Smooth muscle cell (in vitro differentiated cells): ENCODE results near the gene ZNF70. TPM values are rescaled to one million over a fixed set of nuclear protein-coding genes. Genes with fewer than 3 reads are reported as not detected.

Source experiments
- DNase-seq: peaks from one replicate; lab custom pipeline; 2025; ENCODE audit not compliant: unreplicated experiment; lab: John Stamatoyannopoulos, UW
- H2AFZ ChIP-seq: fragments of 200-600 bp; sonication (generic); 2 replicates; pipeline ENCODE4 v1.6.0; 2016; ENCODE audit warnings: antibody characterized with exemption, low read depth, mild to moderate bottlenecking
- H3F3A ChIP-seq: fragments of 200-600 bp; sonication (generic); 2 replicates; pipeline ENCODE4 v1.6.0; 2017; ENCODE audit warnings: antibody characterized with exemption, low read depth
- H3K27ac ChIP-seq: fragments of 200-600 bp; sonication (generic); 2 replicates; pipeline ENCODE4 v1.5.1; 2016; ENCODE audit warnings: low read depth, mild to moderate bottlenecking
- H3K27me3 ChIP-seq: fragments of 200-600 bp; sonication (generic); 2 replicates; pipeline ENCODE4 v1.6.1; 2016; ENCODE audit warnings: low read depth, mild to moderate bottlenecking
- H3K36me3 ChIP-seq: fragments of 200-600 bp; sonication (generic); 2 replicates; pipeline ENCODE4 v1.5.1; 2016; ENCODE audit warnings: low read depth
- H3K4me1 ChIP-seq: fragments of 200-600 bp; sonication (generic); 2 replicates; pipeline ENCODE4 v1.5.1; 2016; ENCODE audit warnings: low read depth
- H3K4me2 ChIP-seq: fragments of 200-600 bp; sonication (generic); 2 replicates; pipeline ENCODE4 v1.6.0; 2016; ENCODE audit warnings: mild to moderate bottlenecking
- H3K4me3 ChIP-seq: fragments of 200-600 bp; sonication (generic); 2 replicates; pipeline ENCODE4 v1.5.1; 2016; ENCODE audit warnings: mild to moderate bottlenecking
- H3K79me2 ChIP-seq: fragments of 200-600 bp; sonication (generic); 2 replicates; pipeline ENCODE4 v1.6.0; 2016; ENCODE audit warnings: low read depth, mild to moderate bottlenecking
- H3K9ac ChIP-seq: fragments of 200-600 bp; sonication (generic); 2 replicates; pipeline ENCODE4 v1.6.0; 2016; ENCODE audit warnings: low read depth
- H3K9me3 ChIP-seq: fragments of 200-600 bp; sonication (generic); replicated peaks from 2 replicates; pipeline ENCODE4 v1.5.1; 2016; ENCODE audit warnings: low read depth
- H4K20me1 ChIP-seq: fragments of 200-600 bp; sonication (generic); 2 replicates; pipeline ENCODE4 v1.6.0; 2016; ENCODE audit warnings: low read depth
- WGBS: methylation state at CpG from one replicate; pipeline ENCODE4 v1.1.7; 2016; ENCODE audit warnings: low lambda C conversion rate; 5-methylcytosine and 5-hydroxymethylcytosine counted together
- polyA plus RNA-seq: library from polyadenylated mRNA; unstranded; fragments of >200 nt; fragmentation: Nextera tagmentation; extraction: Ambion mirVana; gene quantifications from 2 replicates; pipeline ENCODE4 v1.2.1, GENCODE V29; 2016
- total RNA-seq: library from RNA; depleted of rRNA; stranded (reverse); fragments of >200 nt; gene quantifications from 2 replicates; pipeline ENCODE4 v1.2.3, GENCODE V29; 2014
- TF ChIP-seq, protein P1 (sequence below): fragments of 200-600 bp; sonication (generic); IDR thresholded peaks from 2 replicates; pipeline ENCODE4 v1.5.1; 2017; ENCODE audit warnings: borderline replicate concordance, mild to moderate bottlenecking, antibody characterized with exemption; ENCODE audit not compliant: insufficient read depth, poor library complexity, severe bottlenecking

ZNF70 gene
- total and polyA plus RNA-seq, 2 experiments from 2014 or later, result 2.4 to 6.9 TPM

- Histone ChIP-seq H2AFZ (peak overlapping the region; percentile 93), H3K4me3 (peak overlapping the region; percentile 97), H3K79me2 (peaks cover 40% of the 10 kb centered on the region), H3K36me3 (no peaks in the 10 kb centered on the region), H3K9ac (peak overlapping the region; percentile 100), H4K20me1 (peaks cover 40% of the 10 kb centered on the region), H3K4me1 (peaks cover 13% of the 10 kb centered on the region), H3K27ac (peak overlapping the region; percentile 98), H3K4me2 (peak overlapping the region; percentile 85), H3K27me3 (no peaks in the 10 kb centered on the region), H3K9me3 (no peaks in the 10 kb centered on the region), H3F3A (no peaks in the 10 kb centered on the region)
- TF ChIP-seq, protein P1, sequence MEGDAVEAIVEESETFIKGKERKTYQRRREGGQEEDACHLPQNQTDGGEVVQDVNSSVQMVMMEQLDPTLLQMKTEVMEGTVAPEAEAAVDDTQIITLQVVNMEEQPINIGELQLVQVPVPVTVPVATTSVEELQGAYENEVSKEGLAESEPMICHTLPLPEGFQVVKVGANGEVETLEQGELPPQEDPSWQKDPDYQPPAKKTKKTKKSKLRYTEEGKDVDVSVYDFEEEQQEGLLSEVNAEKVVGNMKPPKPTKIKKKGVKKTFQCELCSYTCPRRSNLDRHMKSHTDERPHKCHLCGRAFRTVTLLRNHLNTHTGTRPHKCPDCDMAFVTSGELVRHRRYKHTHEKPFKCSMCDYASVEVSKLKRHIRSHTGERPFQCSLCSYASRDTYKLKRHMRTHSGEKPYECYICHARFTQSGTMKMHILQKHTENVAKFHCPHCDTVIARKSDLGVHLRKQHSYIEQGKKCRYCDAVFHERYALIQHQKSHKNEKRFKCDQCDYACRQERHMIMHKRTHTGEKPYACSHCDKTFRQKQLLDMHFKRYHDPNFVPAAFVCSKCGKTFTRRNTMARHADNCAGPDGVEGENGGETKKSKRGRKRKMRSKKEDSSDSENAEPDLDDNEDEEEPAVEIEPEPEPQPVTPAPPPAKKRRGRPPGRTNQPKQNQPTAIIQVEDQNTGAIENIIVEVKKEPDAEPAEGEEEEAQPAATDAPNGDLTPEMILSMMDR, result no peak
- WGBS, result 78% methylated on average over 9 of the region's 9 CpGs
- no peak for DNase-seq
Observed at GRCh38 chr22:23786261-23786710, 35.4 kb upstream of the ZNF70 start.

DNA sequence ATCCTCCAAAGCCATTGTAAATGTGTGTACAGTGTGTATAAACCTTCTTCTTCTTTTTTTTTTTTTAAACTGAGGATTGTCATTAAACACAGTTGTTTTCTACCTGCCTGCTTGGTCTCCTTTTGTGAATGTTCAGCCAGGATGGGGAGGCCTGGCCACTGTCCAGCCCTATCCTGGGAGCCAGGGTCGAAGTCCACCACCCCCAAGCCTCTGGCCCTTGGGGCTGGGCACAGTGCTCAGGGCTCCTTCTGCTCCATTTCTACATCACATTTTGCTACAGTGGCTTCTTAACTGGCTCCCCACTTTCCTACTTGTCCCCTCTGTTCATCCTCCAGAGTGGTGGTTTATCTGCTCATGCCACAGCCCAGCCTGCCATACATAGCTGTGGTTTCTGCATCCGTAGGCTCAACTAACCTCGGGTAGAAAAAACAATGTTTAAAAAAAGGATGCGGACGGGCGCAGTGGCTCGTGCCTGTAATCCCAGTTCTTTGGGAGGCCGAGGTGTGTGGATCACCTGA lies 33.4 kb upstream of the ZNF70 start:
- no peak for DNase-seq

DNA sequence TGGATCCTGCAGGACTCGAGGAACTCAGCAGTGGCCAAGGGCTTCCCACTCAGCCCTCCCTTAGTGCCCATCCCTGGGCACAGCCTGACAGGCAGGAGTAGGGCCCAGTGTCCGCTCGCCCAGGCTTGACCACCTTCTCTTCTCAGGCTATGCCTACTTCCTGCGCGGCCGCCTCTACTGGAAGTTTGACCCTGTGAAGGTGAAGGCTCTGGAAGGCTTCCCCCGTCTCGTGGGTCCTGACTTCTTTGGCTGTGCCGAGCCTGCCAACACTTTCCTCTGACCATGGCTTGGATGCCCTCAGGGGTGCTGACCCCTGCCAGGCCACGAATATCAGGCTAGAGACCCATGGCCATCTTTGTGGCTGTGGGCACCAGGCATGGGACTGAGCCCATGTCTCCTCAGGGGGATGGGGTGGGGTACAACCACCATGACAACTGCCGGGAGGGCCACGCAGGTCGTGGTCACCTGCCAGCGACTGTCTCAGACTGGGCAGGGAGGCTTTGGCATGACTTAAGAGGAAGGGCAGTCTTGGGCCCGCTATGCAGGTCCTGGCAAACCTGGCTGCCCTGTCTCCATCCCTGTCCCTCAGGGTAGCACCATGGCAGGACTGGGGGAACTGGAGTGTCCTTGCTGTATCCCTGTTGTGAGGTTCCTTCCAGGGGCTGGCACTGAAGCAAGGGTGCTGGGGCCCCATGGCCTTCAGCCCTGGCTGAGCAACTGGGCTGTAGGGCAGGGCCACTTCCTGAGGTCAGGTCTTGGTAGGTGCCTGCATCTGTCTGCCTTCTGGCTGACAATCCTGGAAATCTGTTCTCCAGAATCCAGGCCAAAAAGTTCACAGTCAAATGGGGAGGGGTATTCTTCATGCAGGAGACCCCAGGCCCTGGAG lies 32.6 kb upstream of the ZNF70 start:
- Histone ChIP-seq H3K9ac (no peak overlapping the region), H3F3A (no peaks in the 10 kb centered on the region), H4K20me1 (peaks cover 13% of the 10 kb centered on the region), H3K79me2 (peaks cover 12% of the 10 kb centered on the region), H3K27me3 (no peaks in the 10 kb centered on the region), H3K36me3 (no peaks in the 10 kb centered on the region), H3K4me1 (peaks cover 13% of the 10 kb centered on the region), H3K27ac (no peak overlapping the region), H3K4me3 (no peak overlapping the region), H3K9me3 (no peaks in the 10 kb centered on the region), H3K4me2 (peak overlapping the region; percentile 9), H2AFZ (no peak overlapping the region)
- DNase-seq, result no peak
- TF ChIP-seq, protein P1, result no peak
- WGBS, result 91% methylated on average over 14 of the region's 15 CpGs

More for the DNA sequence above, 33.4 kb upstream of the ZNF70 start:
- Histone ChIP-seq H3K9ac (no peak overlapping the region), H2AFZ (no peak overlapping the region), H3K9me3 (no peaks in the 10 kb centered on the region), H4K20me1 (peaks cover 20% of the 10 kb centered on the region), H3K4me3 (no peak overlapping the region), H3F3A (no peaks in the 10 kb centered on the region), H3K27ac (no peak overlapping the region), H3K36me3 (no peaks in the 10 kb centered on the region), H3K79me2 (peaks cover 20% of the 10 kb centered on the region), H3K27me3 (no peaks in the 10 kb centered on the region), H3K4me2 (peak overlapping the region; percentile 9), H3K4me1 (peaks cover 13% of the 10 kb centered on the region)
- TF ChIP-seq, protein P1, result no peak
- WGBS, result 46% methylated on average over 8 of the region's 8 CpGs
